ENCODE results near the gene TMX1.

- TF ChIP-seq CTCF (conservative IDR thresholded peaks at IDR 0.05 in 1 of 2, IDR thresholded peaks at IDR 0.05 in 1 of 2; ENCODE audit: low read depth in 1 of 2, low read length in 2 of 2): no peak
- no peak for TF ChIP-seq EZH2 (IDR thresholded peaks at IDR 0.05; ENCODE audit: low read length, missing control alignments)
Measured at GRCh38 chr14:51304941-51305340, 64.9 kb downstream of the TMX1 start.
